Measurements from ENCODE around the gene EVX2. TPM values are rescaled to one million over a fixed set of nuclear protein-coding genes. Genes with fewer than 3 reads are reported as not detected.

Gene EVX2
- total RNA-seq, 1 donor from 2014 or later: not detected

DNA sequence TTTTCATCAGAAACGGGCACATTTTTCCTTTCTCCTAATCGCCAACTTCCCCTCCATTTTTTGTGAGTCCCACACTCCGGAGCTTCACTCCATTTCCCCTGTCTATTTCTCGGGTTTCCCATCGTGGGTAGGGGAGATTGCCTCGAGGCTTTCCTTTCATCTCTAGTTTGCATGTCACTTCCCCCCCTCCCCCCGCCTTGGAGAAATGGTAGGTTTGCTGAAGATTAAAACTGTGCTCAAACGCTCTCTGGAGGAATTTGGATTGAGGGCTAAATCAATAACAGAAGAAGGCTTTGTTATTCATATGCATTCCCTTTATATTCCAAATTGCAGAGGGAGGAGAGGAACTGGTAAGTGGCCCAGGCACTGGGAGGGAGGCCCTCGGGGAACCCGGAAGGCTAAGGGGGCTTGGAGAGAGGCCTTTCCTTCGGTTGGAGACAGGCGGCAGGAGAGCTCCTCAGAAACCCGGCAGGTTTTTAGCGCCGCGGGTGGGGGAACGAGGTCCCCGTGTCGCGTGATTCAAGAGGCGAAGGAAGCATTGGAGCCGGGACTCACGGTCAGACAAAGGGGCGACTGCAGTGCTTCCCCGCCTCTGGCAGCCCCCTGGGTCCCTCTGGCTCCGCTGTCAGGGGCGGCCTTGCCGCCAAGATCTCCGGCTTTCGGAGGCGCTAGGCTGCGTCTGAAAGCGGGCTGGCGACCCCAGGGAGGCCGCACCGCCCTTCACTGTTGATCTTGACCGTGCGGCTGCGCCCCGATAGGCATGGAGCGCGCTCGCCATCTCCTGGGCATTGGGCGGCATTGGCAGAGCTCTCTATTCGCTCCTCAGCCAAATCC is 13.4 kb upstream of the EVX2 start:
- H3K27me3 Mint-ChIP-seq (ENCODE audit: low read depth, unreplicated experiment): peaks cover 85% of the 10 kb centered on the region
- H3K4me3 ChIP-seq (ENCODE audit: insufficient read depth, low read depth, low read length): peak overlapping the region; percentile 35
- peak overlapping the region; percentile 76 for H3K4me2 ChIP-seq (ENCODE audit: low read length)
- H3K27ac Mint-ChIP-seq (ENCODE audit: unreplicated experiment): peak overlapping the region; percentile 66
- peaks cover 5% of the 10 kb centered on the region for H4K20me1 ChIP-seq (ENCODE audit: insufficient read depth, low read length)
- peak overlapping the region; percentile 55 for H2AFZ ChIP-seq (ENCODE audit: low read depth, low read length)
- DNase-seq (ENCODE audit: low read depth) (no peak), FAIRE-seq (no peak)
- H3K4me1 ChIP-seq (ENCODE audit: insufficient read depth, low read length): peaks cover 7% of the 10 kb centered on the region
- H3K36me3 Mint-ChIP-seq (ENCODE audit: low read depth, unreplicated experiment): peaks cover 3% of the 10 kb centered on the region
- H3K27ac ChIP-seq (ENCODE audit: low read depth, low read length): no peak overlapping the region
- H3K36me3 ChIP-seq (ENCODE audit: insufficient read depth, low read length): no peaks in the 10 kb centered on the region
- peaks cover 95% of the 10 kb centered on the region for H3K27me3 ChIP-seq (ENCODE audit: insufficient read depth, low read length)
- H3K79me2 ChIP-seq (ENCODE audit: insufficient read depth, low read length): no peaks in the 10 kb centered on the region
- H3K9me3 Mint-ChIP-seq (ENCODE audit: unreplicated experiment): peaks cover 25% of the 10 kb centered on the region
- no peak overlapping the region for H3K9ac ChIP-seq (ENCODE audit: low read length)
- peak overlapping the region; percentile 74 for H3K4me3 Mint-ChIP-seq (ENCODE audit: unreplicated experiment)
- H3K4me1 Mint-ChIP-seq (ENCODE audit: low read depth, unreplicated experiment): peaks cover 4% of the 10 kb centered on the region
- TF ChIP-seq CTCF (IDR thresholded peaks at IDR 0.05; ENCODE audit: insufficient read depth, low read depth, low read length): peak; percentile 61
- peak; percentile 74 for TF ChIP-seq EZH2 (IDR thresholded peaks at IDR 0.05; ENCODE audit: insufficient read depth, low read length)
- H3K9me3 ChIP-seq (ENCODE audit: insufficient read depth, low read depth, low read length): peaks cover 17% of the 10 kb centered on the region

- no peak overlapping the region for H2AFZ ChIP-seq (ENCODE audit: low read depth, low read length)
- TF ChIP-seq EZH2 (IDR thresholded peaks at IDR 0.05; ENCODE audit: insufficient read depth, low read length) (no peak), CTCF (IDR thresholded peaks at IDR 0.05; ENCODE audit: insufficient read depth, low read depth, low read length) (no peak)
- H3K27ac Mint-ChIP-seq (ENCODE audit: unreplicated experiment): peak overlapping the region; percentile 3
Observed at GRCh38 chr2:176096243-176096985, 12.7 kb upstream of the EVX2 start.

More at GRCh38 chr2:176096243-176096985, 12.7 kb upstream of the EVX2 start:
- H3K9me3 Mint-ChIP-seq (ENCODE audit: unreplicated experiment): peaks cover 28% of the 10 kb centered on the region
- peaks cover 4% of the 10 kb centered on the region for H3K4me1 Mint-ChIP-seq (ENCODE audit: low read depth, unreplicated experiment)
- peaks cover 7% of the 10 kb centered on the region for H3K4me1 ChIP-seq (ENCODE audit: insufficient read depth, low read length)
- no peak for DNase-seq (ENCODE audit: low read depth)
- peaks cover 3% of the 10 kb centered on the region for H3K36me3 Mint-ChIP-seq (ENCODE audit: low read depth, unreplicated experiment)
- no peak overlapping the region for H3K4me3 ChIP-seq (ENCODE audit: insufficient read depth, low read depth, low read length)
- no peak overlapping the region for H3K9ac ChIP-seq (ENCODE audit: low read length)
- no peaks in the 10 kb centered on the region for H3K79me2 ChIP-seq (ENCODE audit: insufficient read depth, low read length)
- H3K9me3 ChIP-seq (ENCODE audit: insufficient read depth, low read depth, low read length): peaks cover 14% of the 10 kb centered on the region
- peaks cover 95% of the 10 kb centered on the region for H3K27me3 ChIP-seq (ENCODE audit: insufficient read depth, low read length)
- no peak overlapping the region for H3K27ac ChIP-seq (ENCODE audit: low read depth, low read length)
- H3K36me3 ChIP-seq (ENCODE audit: insufficient read depth, low read length): no peaks in the 10 kb centered on the region
- H4K20me1 ChIP-seq (ENCODE audit: insufficient read depth, low read length): peaks cover 5% of the 10 kb centered on the region
- peaks cover 85% of the 10 kb centered on the region for H3K27me3 Mint-ChIP-seq (ENCODE audit: low read depth, unreplicated experiment)
- peak overlapping the region; percentile 76 for H3K4me2 ChIP-seq (ENCODE audit: low read length)
- peak overlapping the region; percentile 74 for H3K4me3 Mint-ChIP-seq (ENCODE audit: unreplicated experiment)
- FAIRE-seq: no peak
